COR-L47 (cell line): ENCODE data around the gene PARL.

ENCODE experiments used
- DNase-seq: peaks from one replicate; lab custom pipeline; 2025; lab: John Stamatoyannopoulos, UW

PARL gene, protein sequence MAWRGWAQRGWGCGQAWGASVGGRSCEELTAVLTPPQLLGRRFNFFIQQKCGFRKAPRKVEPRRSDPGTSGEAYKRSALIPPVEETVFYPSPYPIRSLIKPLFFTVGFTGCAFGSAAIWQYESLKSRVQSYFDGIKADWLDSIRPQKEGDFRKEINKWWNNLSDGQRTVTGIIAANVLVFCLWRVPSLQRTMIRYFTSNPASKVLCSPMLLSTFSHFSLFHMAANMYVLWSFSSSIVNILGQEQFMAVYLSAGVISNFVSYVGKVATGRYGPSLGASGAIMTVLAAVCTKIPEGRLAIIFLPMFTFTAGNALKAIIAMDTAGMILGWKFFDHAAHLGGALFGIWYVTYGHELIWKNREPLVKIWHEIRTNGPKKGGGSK

DNA sequence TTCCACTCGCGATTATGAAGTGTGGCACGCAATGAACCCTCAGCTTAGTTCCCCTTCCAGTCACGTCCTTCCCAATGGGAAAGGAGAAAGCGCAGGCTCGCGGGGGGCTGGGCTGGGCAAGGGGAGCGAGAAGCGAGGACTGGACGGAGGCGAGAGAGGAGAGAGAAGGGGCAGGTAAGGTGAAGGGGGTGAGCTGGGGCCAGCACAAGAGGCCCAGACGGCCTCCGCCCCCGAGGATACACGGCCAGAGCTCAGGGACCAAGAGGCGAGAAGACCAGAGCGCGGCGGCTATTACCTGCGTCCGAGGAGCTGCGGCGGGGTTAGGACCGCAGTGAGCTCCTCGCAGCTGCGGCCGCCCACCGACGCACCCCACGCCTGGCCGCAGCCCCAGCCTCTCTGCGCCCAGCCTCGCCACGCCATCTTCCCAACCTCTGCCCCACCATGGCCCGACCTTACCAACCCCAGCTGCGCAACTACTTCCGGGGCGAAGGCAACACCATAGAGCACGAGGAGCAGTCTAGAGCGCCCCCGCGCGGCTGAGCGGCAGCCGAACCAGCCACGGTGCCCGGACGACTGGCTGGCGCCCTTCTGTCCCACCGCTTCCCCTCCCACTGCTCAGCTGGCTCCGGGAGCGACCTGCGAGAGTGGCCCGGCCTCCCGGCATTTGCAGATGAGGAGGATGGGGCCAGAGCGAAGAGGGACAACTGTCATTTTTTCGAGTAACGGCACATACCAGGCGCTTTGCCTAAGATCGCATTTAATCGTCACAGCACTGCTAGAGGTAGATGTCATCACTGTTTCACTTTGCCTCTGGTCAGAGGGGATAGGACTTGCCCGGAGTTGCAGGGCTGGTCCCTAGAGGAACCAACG, at the start of gene PARL:
Gene PARL, minus strand, starts transcription at position 454 of the 870 bp plus-strand sequence. Its CDS starts 34 bp downstream, at position 420.
- peak; percentile 95 for DNase-seq

DNA sequence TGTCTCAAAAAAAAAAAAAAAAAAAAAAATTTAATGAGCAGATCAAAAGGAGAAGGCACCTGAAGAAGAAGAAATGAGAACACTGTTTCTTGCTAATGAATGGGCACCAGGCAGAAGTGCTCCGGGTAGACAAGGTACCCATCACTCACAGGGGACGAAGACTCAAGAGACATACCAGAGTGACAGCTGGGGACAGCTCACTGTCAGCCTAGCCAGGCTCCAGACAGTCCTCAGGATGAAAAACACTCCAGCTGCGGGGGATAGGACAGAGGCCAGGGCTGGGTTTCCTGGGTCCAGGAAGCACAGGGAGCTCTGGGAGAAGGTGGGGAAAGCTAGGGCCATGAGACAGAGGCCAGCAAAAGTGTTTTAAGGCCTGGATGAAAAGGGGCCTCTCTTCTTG, 48.5 kb upstream of the PARL start:
- DNase-seq: no peak

DNA sequence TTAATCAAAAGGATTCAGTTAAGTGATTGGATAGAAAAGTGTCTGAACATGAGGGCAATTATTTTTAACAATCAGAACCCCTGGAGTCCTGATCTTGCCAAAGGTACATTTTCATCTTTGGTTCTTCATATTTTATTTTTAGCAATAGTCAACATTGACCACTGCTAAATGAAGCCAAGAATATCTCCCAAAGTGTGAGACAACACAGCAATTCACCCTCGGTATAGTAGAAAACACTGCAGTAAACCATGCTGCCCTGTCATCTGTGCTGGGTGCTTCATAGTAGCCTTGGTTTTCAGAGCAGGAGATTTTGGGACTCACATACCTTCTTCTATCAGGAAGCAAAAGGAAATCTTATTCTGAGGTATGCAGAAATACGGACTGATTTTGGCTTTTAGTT, 47.2 kb upstream of the PARL start:
- DNase-seq: no peak

DNA sequence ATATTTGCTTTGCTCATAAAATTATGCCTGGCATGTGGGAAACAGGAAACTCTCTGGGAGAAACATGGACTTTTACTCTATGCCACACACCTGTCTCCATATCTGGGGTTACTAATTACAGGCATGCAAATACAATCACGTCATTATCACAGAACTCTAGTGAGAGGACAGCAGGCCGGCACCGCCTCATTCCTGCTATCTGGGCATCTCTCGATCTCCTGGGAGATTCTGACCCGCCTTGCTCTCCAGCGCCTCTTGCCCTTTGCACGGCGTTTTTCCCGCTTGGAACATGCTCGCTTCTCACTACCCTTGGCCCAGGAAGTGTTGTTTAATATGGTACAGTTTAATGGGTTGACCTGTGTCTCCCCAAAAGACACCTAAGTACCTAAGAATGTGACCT, 45.4 kb upstream of the PARL start:
- DNase-seq: no peak

DNA sequence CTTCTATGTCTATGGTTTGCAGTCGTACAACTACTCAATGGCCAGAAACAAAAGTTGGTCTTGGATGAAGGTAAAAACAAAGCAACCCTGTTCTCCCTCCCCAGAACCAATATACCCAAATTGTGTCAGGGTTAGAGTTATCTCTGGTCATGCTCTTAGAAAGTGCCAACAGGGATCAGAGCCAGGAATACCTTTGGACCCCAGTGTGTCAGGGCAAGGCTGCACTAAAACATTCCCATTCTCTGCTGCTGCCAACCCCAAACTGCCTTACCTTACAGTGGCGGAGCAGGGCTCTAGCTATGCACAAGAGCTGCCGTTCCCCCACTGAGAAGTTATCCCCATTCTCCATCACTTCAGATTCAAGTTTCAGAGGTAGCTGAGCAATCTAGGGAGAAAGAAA, 42.4 kb upstream of the PARL start:
- DNase-seq: no peak

DNA sequence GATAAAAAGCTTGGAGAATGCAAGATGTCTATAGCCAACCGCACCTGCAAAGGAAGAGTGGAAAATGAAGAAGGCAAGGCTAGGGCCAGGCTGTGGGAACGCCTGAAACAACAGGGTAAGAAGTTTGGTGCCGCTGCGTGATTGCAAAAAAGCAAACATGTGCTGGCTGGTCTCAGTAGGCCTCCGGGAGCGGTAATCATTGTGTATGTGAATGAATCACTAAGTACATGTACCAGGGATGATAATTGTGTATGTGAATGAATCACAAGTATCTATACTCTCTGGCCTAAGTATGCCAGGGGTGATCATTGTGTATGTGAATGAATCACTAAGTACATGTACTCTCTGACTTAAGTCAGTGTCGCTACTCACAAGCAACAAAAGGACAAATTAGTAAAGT, 40.3 kb upstream of the PARL start:
- no peak for DNase-seq

DNA sequence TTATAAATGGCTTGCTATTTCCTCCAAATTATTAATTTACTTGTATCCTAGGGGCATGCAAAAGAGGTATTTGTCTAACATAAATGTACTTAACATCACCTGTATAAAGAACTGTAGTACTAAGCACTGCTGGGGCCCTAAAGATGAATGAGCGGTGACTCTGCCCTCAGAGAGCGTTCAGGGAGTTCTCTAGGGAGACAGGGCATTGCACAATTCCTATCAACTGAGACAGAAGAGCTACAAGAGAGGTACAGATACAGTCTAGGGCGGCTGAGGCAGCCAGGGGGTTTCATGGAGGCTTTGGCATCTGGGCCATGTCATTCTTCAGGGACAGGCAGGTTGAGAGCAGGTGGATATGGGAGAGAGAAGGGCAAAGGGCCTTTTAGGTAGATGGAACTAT, 39.9 kb upstream of the PARL start:
- DNase-seq: no peak

DNA sequence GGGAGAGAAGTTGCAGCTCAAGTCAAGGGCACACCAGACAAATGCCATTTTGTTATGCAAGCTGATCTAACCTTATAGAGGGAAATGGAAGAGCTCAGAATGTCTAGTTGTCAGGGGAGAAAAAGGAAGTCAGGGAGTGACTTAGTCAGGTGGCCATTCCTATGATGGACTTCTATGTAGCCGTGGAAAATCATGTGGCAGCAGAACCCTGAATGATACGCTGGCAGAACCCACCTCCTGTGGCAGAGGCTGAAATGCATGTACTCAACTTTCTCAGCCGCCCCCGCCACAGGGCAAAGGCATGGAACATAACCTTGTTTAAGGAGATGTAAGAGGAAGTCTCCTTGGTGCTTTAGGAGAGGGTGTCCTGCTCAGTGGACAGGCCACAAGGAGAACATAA, 37.7 kb upstream of the PARL start:
- no peak for DNase-seq

DNA sequence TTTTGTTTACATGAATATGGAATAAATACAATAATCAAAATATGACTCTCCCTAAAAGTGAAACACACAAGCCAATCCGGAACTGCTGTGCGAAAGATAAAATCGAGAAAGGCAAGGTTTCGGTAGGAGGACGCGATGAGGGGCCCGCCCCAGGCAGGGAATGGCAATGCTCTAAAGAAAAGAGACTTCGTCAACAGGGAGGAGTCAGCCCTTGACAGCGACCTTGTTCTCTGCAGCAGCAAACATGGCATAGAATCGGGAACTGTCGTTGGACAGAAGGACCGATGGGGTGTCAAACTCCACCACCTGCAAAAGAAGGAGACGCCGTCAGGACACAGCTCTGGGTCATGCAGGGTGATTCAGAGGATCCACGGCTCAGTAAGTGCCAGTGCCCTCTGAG, 36.4 kb upstream of the PARL start:
- no peak for DNase-seq

DNA sequence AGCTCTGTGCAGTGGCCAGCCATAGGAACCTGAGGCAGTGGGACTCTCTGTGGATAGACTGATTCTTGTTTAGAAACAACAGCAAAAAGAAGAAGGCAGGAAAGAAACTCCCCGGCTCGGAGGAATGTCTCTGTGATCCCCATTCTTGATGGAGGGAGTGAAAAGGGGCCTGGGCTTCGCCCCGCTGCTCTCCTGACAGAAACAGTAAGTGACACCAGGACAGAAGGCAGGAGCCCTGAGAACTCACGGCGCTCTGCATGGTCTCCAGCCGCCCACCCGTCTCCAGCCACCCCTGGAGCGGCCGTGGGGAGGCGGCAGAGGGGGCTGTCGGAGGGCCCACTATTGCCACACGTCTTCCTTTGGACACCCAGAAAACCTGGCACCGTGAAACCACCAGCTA, 35.7 kb upstream of the PARL start:
- no peak for DNase-seq

DNA sequence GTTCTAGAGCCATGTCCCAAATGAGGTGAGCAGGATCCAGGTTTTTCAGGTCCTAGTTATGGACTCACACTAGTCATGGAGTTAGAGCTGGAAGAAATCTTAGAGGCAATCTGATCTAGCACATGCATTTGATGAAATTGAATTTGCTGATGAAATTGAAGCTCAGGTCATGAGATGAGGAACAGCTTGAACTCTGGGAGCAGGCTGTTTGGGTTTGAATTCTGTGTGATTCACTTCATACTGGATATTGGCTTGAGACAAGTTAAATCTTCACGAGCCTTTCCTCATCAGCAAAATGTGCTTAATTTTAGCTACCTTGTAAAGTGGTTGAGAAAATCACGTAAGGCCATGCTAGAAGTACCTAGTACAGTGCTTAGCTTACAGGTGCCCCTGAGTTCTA, 33.5 kb upstream of the PARL start:
- no peak for DNase-seq

DNA sequence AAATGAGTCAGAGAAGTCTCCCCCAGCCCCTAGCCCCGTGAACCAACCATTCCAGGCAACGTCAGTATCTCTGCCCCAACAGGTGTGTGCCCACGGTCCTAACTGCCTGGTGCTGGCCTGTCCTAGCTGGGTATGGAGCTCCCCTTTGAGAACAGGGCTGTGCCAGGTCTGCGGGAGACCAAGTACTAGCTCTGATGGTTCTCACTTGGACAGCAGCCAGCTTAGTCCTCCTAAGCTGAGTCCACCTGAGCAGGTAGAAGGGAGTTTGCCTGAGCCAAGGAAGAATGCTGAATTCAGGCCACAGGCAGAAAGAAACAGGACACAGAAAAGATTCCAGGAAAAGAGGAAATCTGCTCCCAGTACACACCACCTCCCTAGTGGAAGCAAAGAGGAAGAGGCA, 33.1 kb upstream of the PARL start:
- no peak for DNase-seq

DNA sequence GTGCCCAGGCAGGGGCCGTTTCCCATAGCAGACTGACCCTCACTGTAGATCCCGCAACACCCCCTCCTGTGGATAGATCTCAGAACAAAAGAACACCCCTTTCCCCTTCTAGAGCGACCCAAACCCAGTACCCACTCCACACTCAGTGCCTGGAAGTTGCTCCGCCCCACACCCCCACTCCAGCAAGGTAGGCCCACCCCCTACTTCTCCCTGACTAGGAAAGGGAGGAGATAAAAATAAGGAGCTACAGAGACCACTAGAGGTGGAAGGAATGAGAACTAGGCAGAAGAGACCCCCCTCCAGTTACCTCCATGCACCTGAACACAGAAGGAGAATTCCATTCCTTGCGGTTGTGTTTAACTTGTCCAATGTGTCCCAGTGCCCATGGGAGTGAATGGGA, 30.2 kb upstream of the PARL start:
- no peak for DNase-seq

DNA sequence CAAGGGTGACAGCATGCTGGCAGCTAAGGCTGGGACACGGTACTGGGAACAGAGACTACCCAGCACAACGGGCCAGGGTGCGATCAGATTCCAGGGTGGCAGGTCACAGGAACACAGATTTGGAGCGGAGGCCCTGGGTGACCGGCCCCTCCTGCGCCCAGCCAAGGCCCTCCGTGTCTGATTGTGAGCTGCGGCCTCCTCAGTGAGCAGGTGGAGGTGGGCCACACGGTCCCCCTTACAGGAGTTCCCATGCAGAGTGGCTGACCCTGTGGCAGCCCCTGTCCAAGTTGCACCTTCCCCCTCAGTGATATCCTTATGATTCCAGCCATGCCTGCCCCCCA, 28.9 kb upstream of the PARL start:
- no peak for DNase-seq

DNA sequence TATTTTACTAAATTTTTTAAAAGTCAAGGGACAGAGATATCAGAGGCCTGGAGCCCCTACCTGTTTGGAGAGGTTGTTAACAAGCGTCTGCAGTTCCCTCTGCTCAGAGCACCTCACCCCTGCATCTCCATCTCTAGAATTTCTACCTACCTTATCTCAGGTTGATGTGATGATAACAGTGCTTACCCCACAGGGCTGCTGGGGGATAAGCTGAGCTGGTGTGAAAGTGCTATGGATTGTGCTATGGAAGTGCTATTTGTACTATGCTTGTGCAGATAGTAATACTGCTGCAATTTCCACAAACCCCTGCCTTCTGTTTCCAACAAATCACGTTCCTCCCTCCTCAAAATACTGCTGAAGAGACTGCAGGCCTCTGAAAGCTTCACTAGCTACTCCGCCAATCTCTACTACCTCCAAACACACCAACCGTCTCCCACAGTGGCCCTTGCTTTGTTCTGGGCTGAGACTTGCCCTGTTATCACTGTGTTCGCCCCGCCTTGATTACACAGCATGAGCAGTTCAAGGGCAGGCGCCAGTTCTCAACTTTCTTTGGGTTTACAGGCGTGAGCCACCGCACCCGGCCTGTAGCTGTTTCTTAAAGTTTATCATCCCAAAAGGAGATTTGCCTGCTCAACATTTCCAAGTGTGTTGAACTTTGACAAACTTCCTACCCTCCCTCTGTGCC, 28.4 kb upstream of the PARL start:
- no peak for DNase-seq

DNA sequence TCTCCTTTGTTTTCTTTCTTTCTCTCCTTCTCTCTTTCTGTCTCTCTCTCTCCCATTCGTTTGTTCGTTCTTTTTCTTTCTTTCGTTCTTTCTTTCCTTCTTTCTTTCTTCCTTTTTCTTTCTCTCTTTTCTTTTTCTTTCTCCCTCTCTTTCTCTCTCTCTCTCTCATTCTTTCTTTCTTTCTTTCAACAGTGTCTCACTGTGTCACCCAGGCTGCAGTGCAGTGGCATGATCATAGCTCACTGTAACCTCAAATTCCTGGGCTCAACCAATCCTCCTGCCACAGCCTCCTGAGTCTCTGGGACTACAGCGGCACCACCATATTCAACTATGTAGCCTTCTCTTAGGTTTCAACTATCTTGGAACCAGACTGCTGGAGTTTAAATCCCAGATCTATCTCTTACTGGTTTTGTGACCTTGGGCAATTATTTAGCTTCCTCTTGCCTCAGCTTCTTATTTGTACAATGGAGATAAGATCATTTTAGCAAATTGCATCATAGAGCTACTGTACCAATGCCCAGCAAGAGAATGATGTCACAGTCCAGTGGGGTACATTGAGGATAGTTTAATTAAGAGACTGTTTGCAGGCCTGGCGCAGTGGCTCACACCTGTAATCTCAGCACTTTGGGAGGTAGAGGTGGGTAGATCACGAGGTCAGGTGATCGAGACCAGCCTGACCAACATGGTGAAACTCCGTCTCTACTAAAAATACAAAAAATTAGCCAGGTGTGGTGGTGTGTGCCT, 27.3 kb upstream of the PARL start:
- no peak for DNase-seq

DNA sequence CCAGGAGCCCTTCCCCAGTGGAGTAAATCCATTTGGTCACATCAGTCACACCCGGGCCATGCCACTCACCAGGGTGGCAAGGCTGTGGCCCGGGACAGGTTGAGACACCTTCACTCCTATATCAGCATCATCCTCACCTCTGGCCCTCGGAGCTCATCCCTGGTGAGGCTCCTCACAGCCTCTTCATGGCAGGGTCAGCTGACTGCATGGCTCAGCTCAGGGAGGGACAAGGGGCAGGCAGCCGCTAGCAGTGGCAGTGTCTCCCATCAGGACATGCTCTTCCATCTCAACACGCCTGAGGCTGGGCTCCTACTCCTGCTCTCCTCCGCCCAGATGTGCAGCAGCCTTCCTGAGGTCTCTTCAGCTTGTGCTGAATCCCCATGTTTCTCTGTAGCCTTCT, 26.4 kb upstream of the PARL start:
- no peak for DNase-seq

DNA sequence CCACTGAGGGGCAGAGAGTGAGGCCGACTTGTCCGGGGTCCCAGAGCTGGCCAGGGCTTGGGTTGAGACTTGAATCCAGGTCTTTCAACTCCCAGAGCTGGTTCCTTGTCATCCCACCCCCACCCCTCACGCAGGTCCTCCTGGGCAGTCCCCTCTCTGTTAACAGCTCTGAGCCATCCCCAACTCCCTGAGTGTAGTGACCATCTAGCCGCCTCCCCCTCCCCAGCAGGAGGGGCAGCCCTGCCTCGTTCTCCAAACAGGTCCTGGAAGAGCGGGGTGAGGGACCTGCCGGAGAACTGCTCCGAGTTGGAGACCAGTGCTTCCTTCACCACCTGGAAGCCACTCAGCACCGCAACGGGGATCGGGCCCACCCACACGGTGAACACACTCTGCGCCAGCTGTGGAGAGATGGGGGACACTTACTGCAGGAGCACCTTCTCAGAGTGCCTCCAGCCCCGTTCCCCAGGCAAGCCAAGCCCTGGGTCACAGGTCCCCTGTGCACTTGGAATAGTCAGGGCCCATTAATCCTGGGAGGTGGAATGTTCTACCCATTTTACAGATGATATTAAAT, 24.4 kb upstream of the PARL start:
- DNase-seq: no peak

DNA sequence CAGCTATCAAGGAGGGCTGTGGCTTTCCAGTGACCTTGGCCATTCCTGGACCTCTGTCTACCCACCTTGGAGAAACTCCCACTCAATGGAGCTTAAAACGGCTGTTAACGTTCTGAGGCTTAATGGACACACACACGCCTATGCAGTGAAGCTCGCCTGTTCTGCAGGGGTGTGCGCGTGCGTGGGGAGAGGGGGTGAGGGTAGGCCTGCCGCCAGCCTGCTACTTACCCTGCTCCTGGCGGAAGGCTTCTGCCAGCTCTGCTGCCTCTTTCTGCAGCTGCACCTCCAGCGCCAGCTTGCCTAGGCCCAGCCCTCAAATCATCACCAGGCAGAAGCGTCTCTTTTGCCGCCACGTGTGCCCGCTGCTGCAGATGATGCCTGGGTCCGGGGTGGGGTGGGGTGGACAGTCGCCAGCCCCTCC, 23.2 kb upstream of the PARL start:
- DNase-seq: no peak

DNA sequence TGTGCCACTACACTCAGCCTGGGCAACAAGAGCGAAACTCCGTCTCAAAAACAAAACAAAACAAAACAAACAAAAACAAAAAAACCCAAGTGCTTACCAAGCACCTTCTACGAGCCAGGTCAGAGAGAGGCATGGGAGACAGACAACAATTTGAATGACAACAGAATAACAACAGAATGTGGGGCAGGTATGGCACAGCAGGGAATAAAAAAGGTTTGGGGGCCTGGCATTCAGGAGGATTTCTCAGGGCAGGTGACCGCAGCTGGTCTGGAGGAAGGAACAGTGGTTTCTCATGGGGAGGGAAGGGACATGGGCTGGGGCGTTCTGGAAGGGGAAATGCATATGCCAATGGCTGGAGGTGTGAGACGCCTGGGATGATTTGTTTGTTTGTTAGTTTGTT, 22.5 kb upstream of the PARL start:
- no peak for DNase-seq

DNA sequence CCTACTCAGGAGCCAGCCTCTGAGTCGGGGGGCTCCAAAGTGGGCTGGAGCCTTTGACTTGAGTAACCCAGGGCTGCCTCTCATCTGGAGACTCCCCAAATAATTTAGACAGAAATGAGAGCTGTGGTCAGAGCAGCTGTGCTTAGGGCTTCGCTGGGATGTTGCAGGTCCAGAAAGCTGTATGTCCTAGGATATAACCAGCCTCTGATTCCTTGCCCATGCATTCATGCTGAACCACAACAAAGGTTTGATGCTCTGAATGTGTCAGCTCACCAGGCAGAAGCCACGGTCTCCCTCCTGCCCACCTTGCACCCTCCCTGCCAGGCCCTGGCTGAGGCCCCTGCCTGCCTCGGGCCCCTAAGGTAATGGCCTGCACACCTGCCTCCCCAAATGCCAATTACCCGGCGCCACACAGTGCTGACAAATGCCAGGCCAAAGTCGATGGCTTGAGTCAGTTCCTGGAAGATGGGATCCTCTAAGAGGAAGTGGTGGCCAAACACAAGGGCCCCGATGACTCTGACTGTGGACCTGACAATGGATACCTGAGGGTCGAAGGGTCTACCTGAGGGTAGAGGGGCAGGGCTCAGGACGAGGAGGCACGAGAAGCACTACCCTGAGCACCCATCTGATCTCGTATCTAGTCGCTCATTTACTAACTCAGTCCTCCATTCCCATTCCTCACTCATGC, 21.7 kb upstream of the PARL start:
- no peak for DNase-seq
